Retinal pigment epithelial cell (primary cell): ENCODE results near the gene TEX35.

Experiments used
- DNase-seq: peaks from one replicate; pipeline ENCODE4 v3.0.0-alpha.2; 2010; ENCODE audit warnings: low read depth
- H3K4me3 ChIP-seq: 2 replicates; pipeline ENCODE4 v1.5.1; 2011; ENCODE audit warnings: mild to moderate bottlenecking, low read length, control low read depth, moderate library complexity
- TF ChIP-seq, protein P1 (sequence below): conservative IDR thresholded peaks from 2 replicates; pipeline ENCODE4 v1.5.1; 2011; ENCODE audit warnings: low read depth, low read length, control low read depth, inconsistent platforms

The TEX35 gene

DNA sequence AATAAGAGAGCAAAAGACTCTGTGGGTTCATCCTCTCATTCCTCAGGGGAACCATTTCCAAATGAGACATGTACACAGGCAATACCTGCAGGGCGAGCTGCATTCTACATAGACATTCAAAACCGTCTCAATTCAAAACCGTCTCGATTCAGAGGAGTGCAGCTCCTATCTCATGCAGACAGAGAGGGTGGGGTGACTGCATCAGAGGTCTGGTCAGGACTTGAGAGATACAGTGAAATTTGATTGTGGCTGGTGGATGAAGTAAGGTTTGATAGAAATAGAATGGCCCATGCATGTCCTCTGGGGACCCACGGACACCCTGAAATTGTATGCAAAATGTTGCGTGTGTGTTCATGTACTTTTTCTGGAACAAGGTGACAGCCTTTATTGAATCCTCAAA is 27.3 kb downstream of the TEX35 start:
- TF ChIP-seq, protein P1, sequence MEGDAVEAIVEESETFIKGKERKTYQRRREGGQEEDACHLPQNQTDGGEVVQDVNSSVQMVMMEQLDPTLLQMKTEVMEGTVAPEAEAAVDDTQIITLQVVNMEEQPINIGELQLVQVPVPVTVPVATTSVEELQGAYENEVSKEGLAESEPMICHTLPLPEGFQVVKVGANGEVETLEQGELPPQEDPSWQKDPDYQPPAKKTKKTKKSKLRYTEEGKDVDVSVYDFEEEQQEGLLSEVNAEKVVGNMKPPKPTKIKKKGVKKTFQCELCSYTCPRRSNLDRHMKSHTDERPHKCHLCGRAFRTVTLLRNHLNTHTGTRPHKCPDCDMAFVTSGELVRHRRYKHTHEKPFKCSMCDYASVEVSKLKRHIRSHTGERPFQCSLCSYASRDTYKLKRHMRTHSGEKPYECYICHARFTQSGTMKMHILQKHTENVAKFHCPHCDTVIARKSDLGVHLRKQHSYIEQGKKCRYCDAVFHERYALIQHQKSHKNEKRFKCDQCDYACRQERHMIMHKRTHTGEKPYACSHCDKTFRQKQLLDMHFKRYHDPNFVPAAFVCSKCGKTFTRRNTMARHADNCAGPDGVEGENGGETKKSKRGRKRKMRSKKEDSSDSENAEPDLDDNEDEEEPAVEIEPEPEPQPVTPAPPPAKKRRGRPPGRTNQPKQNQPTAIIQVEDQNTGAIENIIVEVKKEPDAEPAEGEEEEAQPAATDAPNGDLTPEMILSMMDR = no peak
- no peak for DNase-seq
- H3K4me3 ChIP-seq = no peak overlapping the region

DNA sequence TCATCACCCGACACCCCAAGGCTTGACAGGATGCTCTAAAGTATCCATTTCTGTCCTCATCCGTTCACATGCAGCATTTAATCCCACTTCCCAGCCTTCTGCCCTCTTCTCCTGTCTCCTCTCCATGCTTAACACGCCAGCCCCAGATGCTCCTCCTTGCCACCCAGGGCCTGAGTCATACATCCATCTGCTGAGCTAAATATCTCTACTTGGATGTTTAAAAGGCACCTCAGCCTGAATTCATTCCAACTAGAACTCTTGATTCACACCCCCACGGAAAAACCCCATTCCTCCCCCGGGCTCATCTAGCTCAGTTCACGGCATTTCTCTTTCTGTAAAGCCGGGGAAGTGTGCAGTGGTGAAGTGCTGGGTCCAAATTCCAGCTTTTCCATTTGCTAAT is 27.7 kb downstream of the TEX35 start:
- no peak overlapping the region for H3K4me3 ChIP-seq
- no peak for DNase-seq
- TF ChIP-seq, protein P1 = no peak

DNA sequence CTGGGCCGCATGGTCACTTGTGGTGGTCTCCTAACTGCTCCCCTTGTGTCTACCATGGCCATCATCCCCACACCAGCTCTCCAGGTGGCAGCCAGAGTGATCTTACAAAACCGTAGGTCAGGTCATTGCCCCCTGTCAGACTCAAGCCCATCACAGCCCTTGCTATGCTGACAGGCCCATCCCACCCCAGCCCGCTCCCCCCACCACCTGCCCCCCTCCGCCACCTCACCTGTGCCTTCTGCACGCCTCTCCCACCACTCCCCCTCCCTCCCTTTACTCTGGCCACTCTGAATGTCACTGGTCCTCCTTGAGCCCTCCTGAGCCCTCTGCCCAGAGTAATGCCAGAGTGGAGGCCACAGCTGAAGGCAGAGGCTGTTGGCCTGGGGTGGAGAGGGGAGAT is 28.5 kb downstream of the TEX35 start:
- H3K4me3 ChIP-seq = no peak overlapping the region
- no peak for DNase-seq
- TF ChIP-seq, protein P1 = no peak

DNA sequence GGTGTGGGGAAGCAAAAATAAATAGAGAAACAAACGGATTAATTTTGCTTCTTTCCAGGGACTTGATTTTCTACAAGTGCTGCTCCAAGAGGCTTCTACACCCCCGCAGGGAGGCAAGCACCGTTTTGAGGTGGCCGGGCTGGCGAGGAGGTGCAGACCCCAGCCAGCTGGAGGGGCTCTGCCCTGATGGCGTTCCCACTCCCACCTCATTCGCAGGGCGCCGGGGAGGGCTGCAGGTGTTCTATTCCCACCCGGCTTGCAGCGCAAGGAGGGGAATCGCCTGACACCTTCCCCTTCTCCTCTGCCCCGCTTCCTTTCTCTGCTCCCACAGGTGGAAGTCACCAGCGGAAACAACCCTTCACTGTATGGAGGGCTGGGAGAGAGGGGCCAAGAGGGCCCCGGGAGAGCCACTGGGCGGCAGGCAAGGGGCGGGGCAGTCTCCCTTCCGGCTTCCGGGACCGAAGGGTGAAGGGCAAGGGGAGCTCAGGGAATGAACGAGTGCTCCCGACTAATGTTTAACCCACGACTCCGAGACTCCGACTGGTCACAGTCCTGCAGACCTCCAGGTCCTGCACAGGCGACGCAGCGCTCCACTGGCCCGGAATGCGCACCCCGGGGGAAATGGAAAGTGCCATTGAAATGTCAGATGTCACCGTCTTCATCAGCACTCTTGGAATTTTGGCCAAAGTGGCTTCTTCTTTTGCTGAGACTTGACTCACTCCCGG is 29.1 kb downstream of the TEX35 start:
- no peak for DNase-seq
- TF ChIP-seq, protein P1 = no peak
- H3K4me3 ChIP-seq = peak overlapping the region; percentile 97

DNA sequence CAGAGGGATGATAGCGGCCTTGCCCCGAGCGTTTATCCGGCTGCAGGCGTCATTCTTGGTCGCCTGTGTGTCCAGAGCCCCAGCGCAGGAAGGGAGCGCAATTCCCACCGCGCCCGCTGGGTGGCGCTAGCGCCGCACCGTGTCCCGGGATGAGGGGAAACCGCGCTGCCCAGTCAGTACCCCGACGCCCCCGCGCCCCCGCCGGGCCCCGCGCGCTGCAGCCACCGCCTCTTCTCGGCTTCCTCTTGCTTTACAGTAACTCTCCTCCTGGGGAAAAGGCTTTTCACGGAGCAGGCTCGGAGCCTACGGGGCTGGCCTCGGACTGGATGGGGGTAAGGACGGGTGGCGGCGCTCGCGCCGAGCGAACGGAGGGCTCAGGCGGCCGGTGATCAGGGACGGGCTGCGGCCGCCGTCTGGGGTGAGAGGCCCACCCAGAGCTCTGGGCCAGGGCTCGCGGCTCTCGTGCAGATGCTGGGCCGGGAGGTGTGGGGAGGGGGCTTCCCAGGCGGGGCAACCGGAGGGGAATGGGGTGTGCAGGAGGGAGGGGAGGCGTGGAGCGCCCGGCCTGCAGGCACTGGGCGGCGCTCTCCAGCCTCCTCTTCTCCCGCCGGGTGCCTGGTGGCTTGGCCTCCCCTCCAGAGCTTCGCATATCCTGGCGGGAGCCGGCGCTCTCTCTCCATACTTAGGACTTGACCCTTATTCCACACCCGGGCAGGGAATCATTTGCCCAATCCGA is 29.8 kb downstream of the TEX35 start:
- DNase-seq = no peak
- TF ChIP-seq, protein P1 = peak; percentile 85
- H3K4me3 ChIP-seq = peak overlapping the region; percentile 97

DNA sequence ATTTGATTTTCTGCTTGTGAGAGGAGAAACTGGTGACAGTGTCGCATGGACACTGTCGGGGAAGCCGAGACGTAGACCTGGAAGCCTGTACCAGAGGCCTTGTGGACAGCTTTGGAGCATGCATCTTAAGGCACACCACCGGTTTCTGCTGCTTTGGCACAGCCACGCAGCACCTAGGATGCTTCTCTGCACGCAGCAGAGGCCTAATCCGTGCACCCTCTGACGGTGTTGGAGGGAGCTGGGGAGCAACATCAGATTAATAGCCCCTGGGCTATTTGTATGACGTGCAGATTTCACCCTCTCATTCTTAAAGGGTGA is 30.3 kb downstream of the TEX35 start:
- peak overlapping the region; percentile 97 for H3K4me3 ChIP-seq
- DNase-seq = no peak
- TF ChIP-seq, protein P1 = no peak

DNA sequence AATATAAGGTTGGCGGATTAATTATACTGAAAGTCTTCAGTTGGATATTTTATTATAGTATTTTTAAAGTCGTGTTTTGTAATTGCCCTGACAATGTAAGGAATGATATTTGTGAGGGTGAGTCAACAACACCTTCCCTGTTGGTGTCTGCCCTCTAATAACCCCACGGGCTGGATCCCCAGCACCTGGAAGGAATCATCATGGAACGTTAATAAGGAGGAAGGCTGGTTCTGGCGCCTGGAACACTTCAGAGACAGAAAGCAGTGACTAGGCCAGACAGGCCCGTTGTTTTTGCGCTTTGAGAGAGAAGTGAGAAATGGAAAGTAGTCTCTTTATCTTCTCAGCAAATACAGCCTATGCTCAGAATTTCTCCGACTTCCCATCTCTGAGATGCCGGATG is 31.6 kb downstream of the TEX35 start:
- no peak overlapping the region for H3K4me3 ChIP-seq
- TF ChIP-seq, protein P1 = no peak
- DNase-seq = no peak
